H1 (cell line): ENCODE results near the gene NEK11. TPM values are rescaled to one million over a fixed set of nuclear protein-coding genes. Genes with fewer than 3 reads are reported as not detected.

Source experiments
- CBX8 ChIP-seq: fragments of 300-800, 300-1000 bp; sonication (generic); IDR thresholded peaks from 2 replicates; pipeline ENCODE4 v1.7.1; 2016; ENCODE audit warnings: low read depth, low read length, borderline replicate concordance
- CEBPB ChIP-seq: IDR thresholded peaks from 2 replicates; pipeline ENCODE4 v1.6.1; 2012; ENCODE audit warnings: low read depth, low read length
- JUND ChIP-seq: IDR thresholded peaks from 2 replicates; pipeline ENCODE4 v1.6.1; 2011; ENCODE audit warnings: mild to moderate bottlenecking, improper control_type of control experiment, low read length
- PHF8 ChIP-seq: fragments of 200-600 bp; sonication (generic); conservative IDR thresholded peaks from 2 replicates; pipeline ENCODE4 v1.7.1; 2012; ENCODE audit warnings: low read depth, mild to moderate bottlenecking, inconsistent platforms, low read length, moderate library complexity
- POU5F1 ChIP-seq: IDR thresholded peaks from 2 replicates; pipeline ENCODE4 v1.6.1; 2011; ENCODE audit warnings: low read depth, mild to moderate bottlenecking, low read length, moderate library complexity
- SIRT6 ChIP-seq: IDR thresholded peaks from one replicate; pipeline ENCODE4 v1.7.1; 2012; ENCODE audit warnings: low read length, inconsistent platforms
- SRF ChIP-seq: IDR thresholded peaks from 2 replicates; pipeline ENCODE4 v1.6.1; 2011; ENCODE audit warnings: mild to moderate bottlenecking, low read depth, low read length, moderate library complexity
- TBP ChIP-seq: IDR thresholded peaks from 2 replicates; pipeline ENCODE4 v1.6.1; 2011; ENCODE audit warnings: low read depth, low read length, improper control_type of control experiment
- polyA plus RNA-seq, 7 experiments: library from polyadenylated mRNA; depleted of rRNA in 3 of 7; stranded (reverse) in 5 of 7; unstranded in 2 of 7; fragments of >200 nt in 5 of 7; fragments of 200-250 nt in 2 of 7; gene quantifications; 1 replicate in 5 of 7; 2 replicates in 1 of 7; 4 replicates in 1 of 7; pipeline versions ENCODE4 v1.2.1 to v1.2.3, GENCODE V29; 2011 to 2013; ENCODE audit warnings: missing spikeins in 2 of 7, mixed read lengths in 2 of 7
- total RNA-seq: library from RNA; stranded (reverse); fragmentation: NEBNext Ultra II Directional; extraction: Animal tissue kit (Norgen Biotek cat#: 25700); gene quantifications from 2 replicates; pipeline ENCODE4 v1.2.1, GENCODE V29; 2021
- TF ChIP-seq, protein P1 (sequence below): fragments of 300-600 bp; sonication (generic); IDR thresholded peaks from 2 replicates; pipeline ENCODE4 v1.7.1; 2012; ENCODE audit warnings: low read length, moderate library complexity, mild to moderate bottlenecking, inconsistent platforms; ENCODE audit not compliant: insufficient replicate concordance

Gene NEK11
- total and polyA plus RNA-seq, 2 of the 8 experiments (the other 6 are each of a cell fraction or from before 2014, with no cell fraction given) = 0.60 TPM; not detected in 1

DNA sequence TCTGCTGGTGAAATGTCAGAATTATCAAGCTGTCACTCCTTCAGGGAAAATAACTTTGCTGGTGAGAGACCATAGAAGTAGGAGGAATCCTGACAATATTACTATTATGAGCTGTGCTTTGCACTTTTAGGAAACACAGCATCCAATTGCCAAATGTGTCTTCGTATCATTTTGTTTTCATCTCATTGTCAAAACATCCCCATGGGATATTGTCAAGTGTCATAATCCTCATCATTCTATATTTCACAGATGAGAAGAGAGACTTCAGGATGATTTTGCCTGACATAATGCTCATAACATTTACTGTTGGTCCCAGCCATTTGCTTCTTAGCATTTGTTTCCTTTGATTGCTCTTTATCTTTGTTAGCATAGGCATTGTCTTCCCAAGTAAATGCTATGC lies 234.4 kb downstream of the NEK11 start (continued):
- TF ChIP-seq, protein P1, sequence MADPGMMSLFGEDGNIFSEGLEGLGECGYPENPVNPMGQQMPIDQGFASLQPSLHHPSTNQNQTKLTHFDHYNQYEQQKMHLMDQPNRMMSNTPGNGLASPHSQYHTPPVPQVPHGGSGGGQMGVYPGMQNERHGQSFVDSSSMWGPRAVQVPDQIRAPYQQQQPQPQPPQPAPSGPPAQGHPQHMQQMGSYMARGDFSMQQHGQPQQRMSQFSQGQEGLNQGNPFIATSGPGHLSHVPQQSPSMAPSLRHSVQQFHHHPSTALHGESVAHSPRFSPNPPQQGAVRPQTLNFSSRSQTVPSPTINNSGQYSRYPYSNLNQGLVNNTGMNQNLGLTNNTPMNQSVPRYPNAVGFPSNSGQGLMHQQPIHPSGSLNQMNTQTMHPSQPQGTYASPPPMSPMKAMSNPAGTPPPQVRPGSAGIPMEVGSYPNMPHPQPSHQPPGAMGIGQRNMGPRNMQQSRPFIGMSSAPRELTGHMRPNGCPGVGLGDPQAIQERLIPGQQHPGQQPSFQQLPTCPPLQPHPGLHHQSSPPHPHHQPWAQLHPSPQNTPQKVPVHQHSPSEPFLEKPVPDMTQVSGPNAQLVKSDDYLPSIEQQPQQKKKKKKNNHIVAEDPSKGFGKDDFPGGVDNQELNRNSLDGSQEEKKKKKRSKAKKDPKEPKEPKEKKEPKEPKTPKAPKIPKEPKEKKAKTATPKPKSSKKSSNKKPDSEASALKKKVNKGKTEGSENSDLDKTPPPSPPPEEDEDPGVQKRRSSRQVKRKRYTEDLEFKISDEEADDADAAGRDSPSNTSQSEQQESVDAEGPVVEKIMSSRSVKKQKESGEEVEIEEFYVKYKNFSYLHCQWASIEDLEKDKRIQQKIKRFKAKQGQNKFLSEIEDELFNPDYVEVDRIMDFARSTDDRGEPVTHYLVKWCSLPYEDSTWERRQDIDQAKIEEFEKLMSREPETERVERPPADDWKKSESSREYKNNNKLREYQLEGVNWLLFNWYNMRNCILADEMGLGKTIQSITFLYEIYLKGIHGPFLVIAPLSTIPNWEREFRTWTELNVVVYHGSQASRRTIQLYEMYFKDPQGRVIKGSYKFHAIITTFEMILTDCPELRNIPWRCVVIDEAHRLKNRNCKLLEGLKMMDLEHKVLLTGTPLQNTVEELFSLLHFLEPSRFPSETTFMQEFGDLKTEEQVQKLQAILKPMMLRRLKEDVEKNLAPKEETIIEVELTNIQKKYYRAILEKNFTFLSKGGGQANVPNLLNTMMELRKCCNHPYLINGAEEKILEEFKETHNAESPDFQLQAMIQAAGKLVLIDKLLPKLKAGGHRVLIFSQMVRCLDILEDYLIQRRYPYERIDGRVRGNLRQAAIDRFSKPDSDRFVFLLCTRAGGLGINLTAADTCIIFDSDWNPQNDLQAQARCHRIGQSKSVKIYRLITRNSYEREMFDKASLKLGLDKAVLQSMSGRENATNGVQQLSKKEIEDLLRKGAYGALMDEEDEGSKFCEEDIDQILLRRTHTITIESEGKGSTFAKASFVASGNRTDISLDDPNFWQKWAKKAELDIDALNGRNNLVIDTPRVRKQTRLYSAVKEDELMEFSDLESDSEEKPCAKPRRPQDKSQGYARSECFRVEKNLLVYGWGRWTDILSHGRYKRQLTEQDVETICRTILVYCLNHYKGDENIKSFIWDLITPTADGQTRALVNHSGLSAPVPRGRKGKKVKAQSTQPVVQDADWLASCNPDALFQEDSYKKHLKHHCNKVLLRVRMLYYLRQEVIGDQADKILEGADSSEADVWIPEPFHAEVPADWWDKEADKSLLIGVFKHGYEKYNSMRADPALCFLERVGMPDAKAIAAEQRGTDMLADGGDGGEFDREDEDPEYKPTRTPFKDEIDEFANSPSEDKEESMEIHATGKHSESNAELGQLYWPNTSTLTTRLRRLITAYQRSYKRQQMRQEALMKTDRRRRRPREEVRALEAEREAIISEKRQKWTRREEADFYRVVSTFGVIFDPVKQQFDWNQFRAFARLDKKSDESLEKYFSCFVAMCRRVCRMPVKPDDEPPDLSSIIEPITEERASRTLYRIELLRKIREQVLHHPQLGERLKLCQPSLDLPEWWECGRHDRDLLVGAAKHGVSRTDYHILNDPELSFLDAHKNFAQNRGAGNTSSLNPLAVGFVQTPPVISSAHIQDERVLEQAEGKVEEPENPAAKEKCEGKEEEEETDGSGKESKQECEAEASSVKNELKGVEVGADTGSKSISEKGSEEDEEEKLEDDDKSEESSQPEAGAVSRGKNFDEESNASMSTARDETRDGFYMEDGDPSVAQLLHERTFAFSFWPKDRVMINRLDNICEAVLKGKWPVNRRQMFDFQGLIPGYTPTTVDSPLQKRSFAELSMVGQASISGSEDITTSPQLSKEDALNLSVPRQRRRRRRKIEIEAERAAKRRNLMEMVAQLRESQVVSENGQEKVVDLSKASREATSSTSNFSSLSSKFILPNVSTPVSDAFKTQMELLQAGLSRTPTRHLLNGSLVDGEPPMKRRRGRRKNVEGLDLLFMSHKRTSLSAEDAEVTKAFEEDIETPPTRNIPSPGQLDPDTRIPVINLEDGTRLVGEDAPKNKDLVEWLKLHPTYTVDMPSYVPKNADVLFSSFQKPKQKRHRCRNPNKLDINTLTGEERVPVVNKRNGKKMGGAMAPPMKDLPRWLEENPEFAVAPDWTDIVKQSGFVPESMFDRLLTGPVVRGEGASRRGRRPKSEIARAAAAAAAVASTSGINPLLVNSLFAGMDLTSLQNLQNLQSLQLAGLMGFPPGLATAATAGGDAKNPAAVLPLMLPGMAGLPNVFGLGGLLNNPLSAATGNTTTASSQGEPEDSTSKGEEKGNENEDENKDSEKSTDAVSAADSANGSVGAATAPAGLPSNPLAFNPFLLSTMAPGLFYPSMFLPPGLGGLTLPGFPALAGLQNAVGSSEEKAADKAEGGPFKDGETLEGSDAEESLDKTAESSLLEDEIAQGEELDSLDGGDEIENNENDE = no peak
- TF ChIP-seq JUND = no peak
- no peak for TF ChIP-seq PHF8
- TF ChIP-seq SIRT6 = no peak
- TF ChIP-seq TBP = no peak
- TF ChIP-seq CBX8 = no peak
- TF ChIP-seq SRF = no peak
- no peak for TF ChIP-seq POU5F1
- TF ChIP-seq CEBPB = no peak
